ENCODE results near the gene RERE. TPM values are rescaled to one million over a fixed set of nuclear protein-coding genes. Genes with fewer than 3 reads are reported as not detected.

Gene RERE
- polyA plus RNA-seq, 1 experiment, result 14.3 TPM

- ChIA-PET POLR2A (no interaction called here), CTCF (no interaction called here)
- H3K27ac ChIP-seq (ENCODE audit: low read depth, low read length), result no peak overlapping the region
- no peak for DNase-seq (ENCODE audit: low read depth, low spot score)
- TF ChIP-seq, protein P1, sequence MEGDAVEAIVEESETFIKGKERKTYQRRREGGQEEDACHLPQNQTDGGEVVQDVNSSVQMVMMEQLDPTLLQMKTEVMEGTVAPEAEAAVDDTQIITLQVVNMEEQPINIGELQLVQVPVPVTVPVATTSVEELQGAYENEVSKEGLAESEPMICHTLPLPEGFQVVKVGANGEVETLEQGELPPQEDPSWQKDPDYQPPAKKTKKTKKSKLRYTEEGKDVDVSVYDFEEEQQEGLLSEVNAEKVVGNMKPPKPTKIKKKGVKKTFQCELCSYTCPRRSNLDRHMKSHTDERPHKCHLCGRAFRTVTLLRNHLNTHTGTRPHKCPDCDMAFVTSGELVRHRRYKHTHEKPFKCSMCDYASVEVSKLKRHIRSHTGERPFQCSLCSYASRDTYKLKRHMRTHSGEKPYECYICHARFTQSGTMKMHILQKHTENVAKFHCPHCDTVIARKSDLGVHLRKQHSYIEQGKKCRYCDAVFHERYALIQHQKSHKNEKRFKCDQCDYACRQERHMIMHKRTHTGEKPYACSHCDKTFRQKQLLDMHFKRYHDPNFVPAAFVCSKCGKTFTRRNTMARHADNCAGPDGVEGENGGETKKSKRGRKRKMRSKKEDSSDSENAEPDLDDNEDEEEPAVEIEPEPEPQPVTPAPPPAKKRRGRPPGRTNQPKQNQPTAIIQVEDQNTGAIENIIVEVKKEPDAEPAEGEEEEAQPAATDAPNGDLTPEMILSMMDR (IDR thresholded peaks at IDR 0.05; ENCODE audit: low read depth, low read length), result no peak
- no peaks in the 10 kb centered on the region; the same call in 1 of the 2 replicates for H3K9me3 ChIP-seq (ENCODE audit: control insufficient read depth, insufficient read depth, low read length)
- H3K27me3 ChIP-seq (ENCODE audit: control insufficient read depth, insufficient read depth, low read length), result no peaks in the 10 kb centered on the region
- no peak overlapping the region for H3K4me3 ChIP-seq (ENCODE audit: low read depth, low read length)
Measured at GRCh38 chr1:8487249-8487648, 330.2 kb downstream of the RERE start.

DNA sequence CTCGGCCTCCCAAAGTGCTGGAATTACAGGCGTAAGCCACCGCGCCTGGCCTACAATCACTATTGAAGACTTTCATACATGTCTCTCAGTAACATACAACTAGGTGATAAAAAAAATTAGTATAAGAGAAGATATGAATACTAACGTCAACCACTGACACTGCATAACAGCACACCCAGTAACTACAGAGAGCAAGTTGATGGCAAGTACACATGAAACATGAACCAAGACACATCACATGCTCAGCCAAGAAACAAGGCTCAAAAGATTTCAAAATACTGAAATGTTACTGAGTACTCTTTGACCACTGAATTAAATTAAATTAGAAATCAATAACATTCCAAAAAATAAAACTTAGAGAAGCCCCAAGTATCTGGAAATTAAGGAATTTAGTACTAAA is 331.4 kb downstream of the RERE start:
- DNase-seq (ENCODE audit: low read depth, low spot score), result no peak
- H3K27ac ChIP-seq (ENCODE audit: low read depth, low read length), result no peak overlapping the region
- no peaks in the 10 kb centered on the region for H3K27me3 ChIP-seq (ENCODE audit: control insufficient read depth, insufficient read depth, low read length)
- H3K4me3 ChIP-seq (ENCODE audit: low read depth, low read length), result no peak overlapping the region
- CTCF ChIA-PET, result interaction anchor here (0.5 to 0.6 kb wide), 2 partner anchors 76 to 120 kb away, joined by 3 read pairs; no protein-coding TSS in a partner anchor
- POLR2A ChIA-PET, result no interaction called here
- TF ChIP-seq, protein P1 (IDR thresholded peaks at IDR 0.05; ENCODE audit: low read depth, low read length), result no peak
- H3K9me3 ChIP-seq (ENCODE audit: control insufficient read depth, insufficient read depth, low read length), result no peaks in the 10 kb centered on the region; the same call in 1 of the 2 replicates

DNA sequence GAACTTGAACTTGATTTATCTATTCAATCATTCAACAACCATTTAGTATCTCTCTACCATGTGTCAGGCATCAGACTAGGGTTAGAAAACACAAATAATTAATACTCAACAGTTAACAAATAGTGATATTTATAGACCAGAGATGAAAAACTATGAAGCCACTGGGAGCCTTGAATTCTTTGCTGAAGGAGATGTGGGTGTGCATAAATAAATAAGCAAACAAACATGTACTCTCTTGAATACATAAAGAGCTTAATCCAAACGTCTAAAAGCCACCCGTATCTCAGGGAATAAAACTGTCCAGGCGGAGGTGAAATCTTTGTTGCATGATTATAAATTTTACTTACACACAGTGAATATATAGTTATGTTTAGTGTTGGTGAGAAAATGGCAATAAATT is 333.9 kb downstream of the RERE start:
- TF ChIP-seq, protein P1 (IDR thresholded peaks at IDR 0.05; ENCODE audit: low read depth, low read length), result no peak
- Histone ChIP-seq H3K27me3 (ENCODE audit: control insufficient read depth, insufficient read depth, low read length) (no peaks in the 10 kb centered on the region), H3K9me3 (ENCODE audit: control insufficient read depth, insufficient read depth, low read length) (no peaks in the 10 kb centered on the region), H3K27ac (ENCODE audit: low read depth, low read length) (no peak overlapping the region), H3K4me3 (ENCODE audit: low read depth, low read length) (no peak overlapping the region)
- ChIA-PET CTCF (interaction anchor here (0.6 to 1.2 kb wide), 4 partner anchors 27 to 521 kb away, joined by 3 read pairs; no protein-coding TSS in a partner anchor), POLR2A (interaction anchor here (1.2 kb wide), 1 partner anchor 14 kb away, joined by 8 read pairs; no protein-coding TSS in a partner anchor)
- no peak for DNase-seq (ENCODE audit: low read depth, low spot score)

DNA sequence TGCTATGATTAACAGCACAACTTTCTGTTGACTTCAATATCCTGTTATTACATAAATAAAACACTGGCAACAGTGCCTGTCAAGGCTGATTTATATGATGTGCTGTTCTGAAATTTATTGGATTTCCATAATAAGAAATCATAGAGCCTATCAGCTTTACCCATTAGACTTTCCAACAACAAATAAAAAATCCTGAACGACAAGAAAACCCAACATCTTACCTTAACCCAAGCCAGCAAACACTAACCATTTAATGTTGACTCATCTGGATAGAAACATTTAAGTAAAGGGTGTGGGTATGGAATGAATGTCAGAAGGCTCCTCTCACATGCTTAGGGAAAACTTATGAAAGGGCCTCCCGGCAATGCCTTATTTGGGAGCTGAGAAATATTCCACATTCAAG is 334.5 kb downstream of the RERE start:
- H3K27me3 ChIP-seq (ENCODE audit: control insufficient read depth, insufficient read depth, low read length), result no peaks in the 10 kb centered on the region
- CTCF ChIA-PET, result interaction anchor here (1.0 to 1.4 kb wide), 3 partner anchors 189 to 366 kb away, joined by 3 read pairs; no protein-coding TSS in a partner anchor
- TF ChIP-seq, protein P1 (IDR thresholded peaks at IDR 0.05; ENCODE audit: low read depth, low read length), result no peak
- no peak for DNase-seq (ENCODE audit: low read depth, low spot score)
- POLR2A ChIA-PET, result interaction anchor here (1.2 kb wide), 1 partner anchor 14 kb away, joined by 8 read pairs; no protein-coding TSS in a partner anchor
- H3K4me3 ChIP-seq (ENCODE audit: low read depth, low read length), result no peak overlapping the region
- H3K9me3 ChIP-seq (ENCODE audit: control insufficient read depth, insufficient read depth, low read length), result no peaks in the 10 kb centered on the region
- H3K27ac ChIP-seq (ENCODE audit: low read depth, low read length), result no peak overlapping the region

GRCh38 chr1:8481650-8482380 is 335.6 kb downstream of the RERE start:
- H3K9me3 ChIP-seq (ENCODE audit: control insufficient read depth, insufficient read depth, low read length), result no peaks in the 10 kb centered on the region
- no peaks in the 10 kb centered on the region for H3K27me3 ChIP-seq (ENCODE audit: control insufficient read depth, insufficient read depth, low read length)
- no peak for DNase-seq (ENCODE audit: low read depth, low spot score)
- no peak overlapping the region for H3K4me3 ChIP-seq (ENCODE audit: low read depth, low read length)
- H3K27ac ChIP-seq (ENCODE audit: low read depth, low read length), result no peak overlapping the region
- TF ChIP-seq, protein P1 (IDR thresholded peaks at IDR 0.05; ENCODE audit: low read depth, low read length), result no peak
- ChIA-PET CTCF (interaction anchor here (1.4 kb wide), 1 partner anchor 367 kb away, joined by 3 read pairs; no protein-coding TSS in a partner anchor), POLR2A (interaction anchor here (0.5 to 0.6 kb wide), 2 partner anchors 12 to 41 kb away, joined by 3 to 4 read pairs; no protein-coding TSS in a partner anchor)

All from AG04450 (cell line).